Fibroblast of pulmonary artery (primary cell): ENCODE data around the gene CFAP99.

Experiments
- DNase-seq: peaks from one replicate; pipeline ENCODE4 v3.0.0-alpha.2; 2010; ENCODE audit warnings: low read depth
- H3K4me3 ChIP-seq: replicated peaks from 2 replicates; pipeline ENCODE4 v1.5.1; 2011; ENCODE audit warnings: low read depth, mild to moderate bottlenecking, control low read depth, low read length, moderate library complexity
- TF ChIP-seq, protein P1 (sequence below): IDR thresholded peaks from 2 replicates; pipeline ENCODE4 v1.5.1; 2011; ENCODE audit warnings: mild to moderate bottlenecking, control low read depth, low read length, inconsistent platforms; ENCODE audit errors: missing control alignments

CFAP99 gene

DNA sequence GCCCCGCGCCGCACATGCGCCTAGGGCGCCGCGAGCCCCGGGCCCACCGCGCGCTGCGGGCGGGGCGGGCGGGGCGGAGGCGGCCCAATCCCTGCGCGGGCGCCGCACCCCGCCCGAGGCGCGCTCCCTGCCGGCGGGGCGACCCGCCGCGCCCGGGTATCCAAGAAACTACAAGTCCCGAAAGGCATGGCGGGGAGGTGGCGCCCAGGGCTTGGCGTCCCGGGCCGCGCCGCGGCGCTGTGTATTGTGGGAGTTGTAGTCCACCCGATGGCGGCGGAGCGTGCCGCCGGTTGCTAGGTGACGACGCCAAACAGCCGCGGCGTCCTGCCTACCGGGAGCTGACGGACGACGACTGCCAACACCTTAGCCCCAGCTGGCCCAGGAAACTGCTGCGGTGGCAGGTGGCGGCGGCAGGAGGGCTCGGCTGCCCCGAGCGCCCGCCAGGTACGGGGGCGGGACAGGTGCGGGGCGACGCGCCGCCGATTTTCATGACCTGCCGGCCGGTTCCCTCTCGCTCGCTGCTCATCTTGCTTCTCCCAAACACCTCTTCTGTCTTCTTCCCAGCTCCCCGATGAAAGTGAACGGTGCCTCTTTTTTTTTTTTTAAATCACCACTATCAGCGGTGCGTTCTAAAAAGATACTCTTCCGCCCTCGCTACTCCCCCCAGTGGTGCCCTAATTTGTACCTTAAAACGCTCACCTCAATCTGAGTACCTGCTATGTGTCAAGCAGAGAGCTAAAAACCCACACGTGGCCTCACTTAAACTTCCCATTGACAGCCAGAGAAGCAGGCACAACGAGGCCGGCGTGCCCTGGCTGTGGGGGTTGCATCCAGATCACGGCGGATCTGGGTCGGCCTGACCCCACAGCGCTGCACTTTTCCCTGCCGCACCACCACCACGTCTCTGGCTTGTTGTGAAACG, at the start of gene CFAP99:
CFAP99 (plus strand) TSS at position 306 of the 922 bp plus-strand sequence.
- peak; percentile 95 for DNase-seq
- TF ChIP-seq, protein P1, sequence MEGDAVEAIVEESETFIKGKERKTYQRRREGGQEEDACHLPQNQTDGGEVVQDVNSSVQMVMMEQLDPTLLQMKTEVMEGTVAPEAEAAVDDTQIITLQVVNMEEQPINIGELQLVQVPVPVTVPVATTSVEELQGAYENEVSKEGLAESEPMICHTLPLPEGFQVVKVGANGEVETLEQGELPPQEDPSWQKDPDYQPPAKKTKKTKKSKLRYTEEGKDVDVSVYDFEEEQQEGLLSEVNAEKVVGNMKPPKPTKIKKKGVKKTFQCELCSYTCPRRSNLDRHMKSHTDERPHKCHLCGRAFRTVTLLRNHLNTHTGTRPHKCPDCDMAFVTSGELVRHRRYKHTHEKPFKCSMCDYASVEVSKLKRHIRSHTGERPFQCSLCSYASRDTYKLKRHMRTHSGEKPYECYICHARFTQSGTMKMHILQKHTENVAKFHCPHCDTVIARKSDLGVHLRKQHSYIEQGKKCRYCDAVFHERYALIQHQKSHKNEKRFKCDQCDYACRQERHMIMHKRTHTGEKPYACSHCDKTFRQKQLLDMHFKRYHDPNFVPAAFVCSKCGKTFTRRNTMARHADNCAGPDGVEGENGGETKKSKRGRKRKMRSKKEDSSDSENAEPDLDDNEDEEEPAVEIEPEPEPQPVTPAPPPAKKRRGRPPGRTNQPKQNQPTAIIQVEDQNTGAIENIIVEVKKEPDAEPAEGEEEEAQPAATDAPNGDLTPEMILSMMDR = peak; percentile 6

DNA sequence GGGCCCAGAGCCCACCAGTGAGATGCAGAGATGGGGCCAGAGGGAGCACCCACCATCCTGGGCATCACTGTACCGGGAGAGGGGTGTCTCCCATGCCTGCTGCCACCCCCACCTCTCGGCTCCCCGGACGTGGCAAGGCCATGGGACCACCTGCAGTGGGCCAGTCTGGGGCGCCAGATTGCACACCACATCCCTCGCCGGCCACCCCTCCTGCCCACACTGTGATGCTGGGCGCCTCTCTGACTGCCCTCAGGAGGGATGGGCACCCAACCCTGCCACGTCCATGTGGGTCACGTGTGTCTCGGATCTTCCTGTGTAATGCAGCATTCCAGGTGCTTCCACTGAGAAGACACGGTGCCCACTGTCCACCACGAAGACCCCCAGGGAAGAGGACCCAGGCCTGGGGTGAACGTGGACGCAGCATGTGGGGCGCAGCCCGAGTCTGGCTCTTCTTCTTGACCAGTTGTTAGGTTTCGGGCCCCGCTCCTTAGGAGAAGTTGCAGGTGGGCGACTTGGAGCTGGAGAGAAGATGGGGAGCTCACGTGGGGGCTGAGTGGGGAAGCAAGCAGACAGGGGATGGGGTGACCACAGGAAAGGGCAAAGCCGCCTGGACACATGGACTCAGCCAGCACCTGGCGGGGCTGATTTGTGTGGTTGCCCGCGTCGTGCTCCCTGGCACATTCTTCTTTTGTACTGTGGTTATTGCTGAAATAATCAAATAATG, 48.0 kb upstream of the CFAP99 start:
- H3K4me3 ChIP-seq = no peak overlapping the region
- DNase-seq = no peak
- TF ChIP-seq, protein P1 = no peak

More for the DNA sequence above, at the start of gene CFAP99:
- peak within 1 kb of the TSS; percentile 61 for H3K4me3 ChIP-seq

DNA sequence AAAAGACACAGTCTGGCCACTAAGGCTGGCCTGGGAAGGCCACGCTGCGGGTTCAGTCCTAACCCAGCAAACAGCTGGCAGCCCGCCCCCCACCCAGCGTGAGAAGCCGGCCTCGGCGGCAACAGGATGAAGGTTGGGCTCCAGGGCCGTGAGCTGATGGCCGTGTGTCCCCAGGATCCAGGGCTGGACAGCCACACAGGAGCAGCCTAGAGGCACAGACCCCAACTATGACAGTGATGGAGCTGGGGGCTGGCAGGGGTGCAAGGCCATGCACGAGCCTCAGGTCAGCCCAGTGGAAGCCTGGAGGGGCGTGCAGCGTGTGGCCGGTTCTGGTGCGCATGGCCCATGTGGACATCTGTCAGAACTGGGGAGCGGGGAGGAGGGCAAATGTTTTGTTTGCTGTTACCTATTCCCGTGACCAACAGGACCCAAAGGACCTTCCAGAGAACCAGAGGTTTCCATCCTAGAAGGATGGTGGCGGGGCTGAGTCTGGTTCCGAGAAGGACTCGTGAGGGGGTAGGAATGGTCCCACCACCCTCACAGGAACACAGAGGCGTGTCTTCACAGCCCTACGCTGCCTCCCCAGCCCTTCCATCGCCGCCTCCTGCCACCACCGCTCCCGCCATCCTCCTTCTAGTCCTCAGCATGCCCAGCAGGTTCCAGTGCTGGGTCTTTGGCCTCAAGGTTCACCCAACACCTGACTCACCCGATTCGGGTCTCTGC, 46.8 kb upstream of the CFAP99 start:
- H3K4me3 ChIP-seq = no peak overlapping the region
- no peak for DNase-seq
- TF ChIP-seq, protein P1 = no peak

DNA sequence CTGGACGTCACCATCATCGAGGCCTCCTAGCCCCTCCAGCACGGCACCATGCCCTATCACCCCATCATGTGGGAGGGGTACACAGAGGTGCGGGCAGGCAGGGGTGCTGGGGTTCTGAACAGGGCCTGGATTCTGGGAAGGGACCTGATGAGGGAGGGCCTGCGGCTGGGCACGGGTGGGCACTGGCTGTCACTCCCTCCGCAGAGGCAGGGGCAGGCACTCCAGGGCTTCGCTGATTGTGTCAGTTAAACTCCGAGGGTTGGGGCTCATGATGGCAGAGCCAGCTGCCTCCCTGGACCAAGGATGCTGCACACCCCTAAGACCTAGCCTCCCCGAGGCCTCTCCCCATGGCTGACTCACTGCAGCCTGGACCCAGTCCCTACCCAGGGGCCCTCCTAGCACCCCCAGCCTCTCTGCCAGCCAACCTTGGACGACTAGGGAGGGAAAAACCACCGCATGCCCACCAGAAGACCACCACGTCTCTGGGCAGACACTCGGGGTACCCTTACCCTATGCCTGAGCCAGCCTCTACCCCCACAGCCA, 46.2 kb upstream of the CFAP99 start:
- no peak overlapping the region for H3K4me3 ChIP-seq
- TF ChIP-seq, protein P1 = no peak
- no peak for DNase-seq

DNA sequence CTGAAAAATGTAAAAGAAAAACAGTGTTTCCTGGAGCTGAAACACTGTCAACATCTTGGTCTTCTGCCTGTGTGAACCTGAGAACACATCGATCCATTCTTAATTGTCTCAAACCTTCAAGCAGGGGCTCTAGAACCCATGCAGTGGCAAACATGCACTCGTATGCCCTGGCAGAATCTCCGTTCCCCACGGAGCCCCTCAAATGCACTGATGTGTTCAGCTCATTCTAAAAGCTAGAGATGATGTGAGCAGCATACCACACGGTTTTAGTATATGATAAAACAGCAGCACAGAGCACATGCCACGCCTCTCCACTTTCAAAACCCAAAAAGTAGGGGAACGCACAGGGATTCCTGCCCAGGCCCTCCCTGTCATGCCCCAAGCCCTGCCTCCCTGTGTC, 45.2 kb upstream of the CFAP99 start:
- no peak overlapping the region for H3K4me3 ChIP-seq
- DNase-seq = no peak
- TF ChIP-seq, protein P1 = no peak

DNA sequence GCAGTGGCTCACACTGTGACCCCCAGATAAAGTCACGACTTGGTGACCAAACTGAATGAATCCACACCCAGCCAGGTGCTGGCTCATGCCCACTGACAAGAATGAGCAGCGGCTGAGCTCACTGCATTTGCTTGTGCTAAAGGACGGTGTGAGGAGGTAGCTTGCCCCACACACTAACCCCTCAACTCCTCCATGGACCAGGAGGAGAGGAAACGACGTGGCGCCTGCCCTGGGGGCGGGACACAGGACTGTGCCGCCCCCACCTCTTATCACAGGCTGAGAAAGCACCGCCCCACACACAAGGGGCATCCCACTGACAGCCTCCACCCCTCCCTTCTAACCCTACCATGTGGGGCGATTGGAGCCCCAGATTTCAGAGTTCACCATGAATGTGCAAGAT, 43.3 kb upstream of the CFAP99 start:
- H3K4me3 ChIP-seq = no peak overlapping the region
- no peak for DNase-seq
- TF ChIP-seq, protein P1 = no peak
